ENCODE data around the gene EMC9. TPM values are rescaled to one million over a fixed set of nuclear protein-coding genes. Genes with fewer than 3 reads are reported as not detected.
"Not testable (repeated sequence)": the region's sequence is repeated elsewhere in the genome, so short reads cannot be mapped to it uniquely, and the experiment has no call there.

Gene EMC9
- total RNA-seq, 2 experiments from 2014 or later: 45.0 to 51.7 TPM

DNA sequence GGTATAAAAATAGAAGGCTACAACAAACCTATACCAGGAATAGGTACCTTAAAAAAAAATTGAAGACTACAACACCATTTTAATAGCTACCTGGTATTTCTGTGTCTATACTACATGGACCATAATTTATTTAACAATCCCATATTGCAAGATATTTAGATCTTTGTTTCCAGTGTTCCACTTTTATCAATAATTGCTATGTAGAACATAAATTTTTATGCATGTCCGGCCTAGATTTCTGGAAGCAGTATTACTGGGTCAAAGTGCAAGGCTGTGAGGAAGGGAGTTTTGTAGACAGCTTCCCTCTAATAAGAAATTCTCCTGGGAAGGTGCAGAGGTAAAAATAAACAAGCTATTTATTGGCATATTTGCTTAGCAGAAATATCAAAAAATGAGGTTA is 30.9 kb downstream of the EMC9 start:
- no peak for DNase-seq
- CTCF ChIA-PET: interaction anchor here (0.8 to 9.8 kb wide), 10 partner anchors 16 to 321 kb away, joined by 3 to 254 read pairs (median 5); partner anchors contain the start of genes EMC9, IRF9, PCK2 and PSME1
- Mint-ChIP-seq H3K4me1 (peaks cover 47% of the 10 kb centered on the region), H3K27me3 (no peaks in the 10 kb centered on the region), H3K9me3 (no peaks in the 10 kb centered on the region), H3K27ac (no peak overlapping the region), H3K4me3 (no peak overlapping the region), H3K36me3 (ENCODE audit: low read depth) (peaks cover 4% of the 10 kb centered on the region)
- POLR2A ChIA-PET: interaction anchor here (0.7 to 8.2 kb wide), 10 partner anchors 15 to 58 kb away, joined by 3 to 149 read pairs (median 6); partner anchors contain the start of genes EMC9, IRF9, PCK2 and PSME1

DNA sequence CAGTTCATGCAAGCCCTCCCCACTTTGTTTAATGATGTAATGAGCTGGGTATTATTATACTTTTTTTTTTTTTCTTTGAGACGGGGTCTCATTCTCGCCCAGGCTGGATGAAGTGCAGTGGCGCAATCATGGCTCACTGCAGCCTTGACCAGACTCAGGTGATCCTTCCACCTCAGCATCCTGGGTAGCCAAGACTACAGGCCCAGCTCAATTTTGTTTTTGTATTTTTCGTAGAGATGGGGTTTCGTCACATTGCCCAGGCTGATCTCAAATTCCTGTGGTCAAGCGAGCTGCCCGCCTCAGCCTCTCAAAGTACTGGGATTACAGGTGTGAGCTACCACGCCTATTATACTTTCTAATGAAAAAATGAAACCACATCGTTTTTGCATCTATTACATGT is 31.3 kb downstream of the EMC9 start:
- no peak overlapping the region for H3K27ac Mint-ChIP-seq

DNA sequence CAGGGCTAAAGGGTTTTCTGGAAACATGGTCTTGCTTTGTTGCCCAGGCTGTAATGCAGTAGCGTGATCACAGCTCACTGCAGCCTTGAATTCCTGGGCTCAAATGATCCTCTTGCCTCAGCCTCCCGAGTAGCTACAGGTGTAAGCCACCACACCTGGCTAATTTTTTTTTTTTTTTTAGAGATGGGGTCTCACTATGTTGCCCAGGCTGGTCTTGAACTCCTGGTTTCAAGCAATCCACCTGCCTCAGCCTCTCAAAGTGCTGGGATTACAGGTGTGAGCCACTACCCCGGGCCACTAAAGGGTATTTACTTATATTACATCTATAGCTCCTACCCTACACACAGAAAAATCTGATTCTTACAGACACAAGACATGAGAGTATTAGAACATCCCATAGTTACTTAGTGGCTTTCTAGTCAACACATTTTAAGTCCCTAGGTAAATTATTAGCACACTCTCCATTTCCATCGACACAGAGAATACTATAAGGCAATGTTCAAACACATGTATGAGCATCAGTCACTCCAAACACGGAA is 33.0 kb downstream of the EMC9 start:
- CTCF ChIA-PET: interaction anchor here (0.6 to 9.8 kb wide), 36 partner anchors 10 to 476 kb away, joined by 3 to 254 read pairs (median 5); partner anchors contain the start of genes CARMIL3, CIDEB, EMC9 and IRF9
- Mint-ChIP-seq H3K4me3 (peak overlapping the region; percentile 8), H3K27me3 (no peaks in the 10 kb centered on the region), H3K4me1 (peaks cover 43% of the 10 kb centered on the region), H3K36me3 (ENCODE audit: low read depth) (peaks cover 18% of the 10 kb centered on the region), H3K27ac (peak overlapping the region; percentile 98), H3K9me3 (no peaks in the 10 kb centered on the region)
- no peak for DNase-seq
- POLR2A ChIA-PET: interaction anchor here (0.5 to 8.2 kb wide), 20 partner anchors 8 to 566 kb away, joined by 3 to 149 read pairs (median 7); partner anchors contain the start of genes CARMIL3, CHMP4A, EMC9 and IRF9

More for the DNA sequence above, 31.3 kb downstream of the EMC9 start:
- DNase-seq: no peak
- Mint-ChIP-seq H3K9me3 (no peaks in the 10 kb centered on the region), H3K4me1 (peaks cover 43% of the 10 kb centered on the region), H3K36me3 (ENCODE audit: low read depth) (peaks cover 3% of the 10 kb centered on the region), H3K4me3 (no peak overlapping the region), H3K27me3 (no peaks in the 10 kb centered on the region)
- CTCF ChIA-PET: interaction anchor here (0.8 to 9.8 kb wide), 11 partner anchors 16 to 321 kb away, joined by 3 to 254 read pairs (median 5); partner anchors contain the start of genes EMC9, IRF9, PCK2 and PSME1
- POLR2A ChIA-PET: interaction anchor here (0.6 to 8.2 kb wide), 12 partner anchors 14 to 1608 kb away, joined by 3 to 149 read pairs (median 4); partner anchors contain the start of genes EMC9, IRF9, PCK2 and PSME1

DNA sequence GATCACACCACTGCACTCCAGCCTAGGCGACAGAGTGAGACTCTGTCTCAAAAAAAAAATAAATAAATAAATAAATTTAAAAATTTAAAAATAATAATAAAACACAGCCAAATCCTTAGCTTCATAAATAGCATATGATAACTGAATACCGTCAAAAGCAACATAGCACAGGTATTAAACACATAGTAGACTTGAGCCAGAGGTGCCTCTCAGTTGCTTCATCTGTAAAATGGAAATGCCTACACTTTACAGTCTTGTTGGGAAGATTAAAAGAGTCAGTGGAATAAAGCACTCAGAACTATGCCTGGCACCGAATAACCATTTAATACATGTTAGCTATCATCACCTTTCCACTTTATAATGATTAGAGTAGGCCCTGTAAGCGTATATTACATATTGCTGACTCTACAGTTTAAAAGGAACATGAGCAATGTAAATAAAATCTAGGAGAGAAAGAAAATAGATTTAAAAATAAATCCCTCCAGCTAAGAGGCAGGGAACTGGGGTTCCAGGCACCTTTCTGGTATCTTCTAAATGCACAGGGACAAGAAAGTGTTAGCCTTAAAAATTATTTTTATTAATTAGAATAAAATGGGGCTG is 34.6 kb downstream of the EMC9 start:
- POLR2A ChIA-PET: interaction anchor here (1.2 to 8.2 kb wide), 10 partner anchors 11 to 54 kb away, joined by 3 to 149 read pairs (median 10); partner anchors contain the start of genes EMC9, IRF9, PCK2 and PSME1
- Mint-ChIP-seq H3K36me3 (ENCODE audit: low read depth) (peaks cover 31% of the 10 kb centered on the region), H3K4me1 (peaks cover 43% of the 10 kb centered on the region), H3K27me3 (no peaks in the 10 kb centered on the region), H3K27ac (no peak overlapping the region), H3K4me3 (no peak overlapping the region), H3K9me3 (no peaks in the 10 kb centered on the region)
- CTCF ChIA-PET: interaction anchor here (1.1 to 9.8 kb wide), 6 partner anchors 13 to 99 kb away, joined by 3 to 254 read pairs (median 15); partner anchors contain the start of genes IRF9 and PCK2
- no peak for DNase-seq

DNA sequence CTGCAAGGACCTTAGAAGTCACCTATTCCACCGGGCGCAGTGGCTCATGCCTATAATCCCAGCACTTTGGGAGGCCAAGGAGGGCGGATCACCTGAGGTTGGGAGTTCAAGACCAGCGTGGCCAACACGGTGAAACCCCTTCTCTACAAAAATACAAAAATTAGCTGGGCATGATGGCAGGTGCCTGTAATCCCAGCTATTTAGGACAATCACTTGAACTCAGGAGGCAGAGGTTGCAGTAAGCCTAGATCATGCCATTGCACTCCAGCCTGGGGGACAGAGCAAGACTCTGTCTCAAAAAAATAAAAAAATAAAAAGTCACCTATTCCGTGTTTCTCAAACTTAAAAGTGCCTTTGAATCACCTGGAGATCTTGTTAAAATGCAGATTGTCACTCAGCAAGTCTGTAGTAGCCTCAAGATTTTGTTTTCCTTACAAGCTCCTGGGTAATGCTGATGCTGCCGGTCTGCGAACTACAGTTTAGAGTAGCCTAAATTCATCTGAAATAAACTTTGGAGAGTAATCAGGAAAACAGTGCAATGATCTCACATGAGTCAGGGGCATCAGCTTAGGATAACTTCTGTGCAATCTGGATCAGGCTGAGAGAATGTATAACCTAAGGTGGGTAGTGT is 35.7 kb downstream of the EMC9 start:
- ChIA-PET CTCF (interaction anchor here (1.1 to 9.8 kb wide), 4 partner anchors 12 to 98 kb away, joined by 3 to 254 read pairs (median 86); partner anchors contain the start of genes IRF9 and PCK2), POLR2A (interaction anchor here (1.2 to 8.2 kb wide), 7 partner anchors 8 to 55 kb away, joined by 3 to 149 read pairs (median 15); partner anchors contain the start of genes DCAF11, EMC9, IRF9 and NRL)
- H3K27ac Mint-ChIP-seq, H3K4me3 Mint-ChIP-seq, H3K27me3 Mint-ChIP-seq, DNase-seq, H3K9me3 Mint-ChIP-seq: not testable (repeated sequence)
- Mint-ChIP-seq H3K4me1 (peaks cover 38% of the 10 kb centered on the region), H3K36me3 (ENCODE audit: low read depth) (peaks cover 36% of the 10 kb centered on the region)

DNA sequence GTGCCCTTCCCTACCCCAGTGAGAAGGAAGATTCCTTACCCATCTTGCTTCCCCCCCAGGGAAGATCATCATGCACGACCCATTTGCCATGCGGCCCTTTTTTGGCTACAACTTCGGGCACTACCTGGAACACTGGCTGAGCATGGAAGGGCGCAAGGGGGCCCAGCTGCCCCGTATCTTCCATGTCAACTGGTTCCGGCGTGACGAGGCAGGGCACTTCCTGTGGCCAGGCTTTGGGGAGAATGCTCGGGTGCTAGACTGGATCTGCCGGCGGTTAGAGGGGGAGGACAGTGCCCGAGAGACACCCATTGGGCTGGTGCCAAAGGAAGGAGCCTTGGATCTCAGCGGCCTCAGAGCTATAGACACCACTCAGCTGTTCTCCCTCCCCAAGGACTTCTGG is 37.9 kb downstream of the EMC9 start:
- Mint-ChIP-seq H3K4me1 (peaks cover 24% of the 10 kb centered on the region), H3K9me3 (no peaks in the 10 kb centered on the region), H3K27me3 (no peaks in the 10 kb centered on the region), H3K4me3 (no peak overlapping the region), H3K27ac (no peak overlapping the region), H3K36me3 (ENCODE audit: low read depth) (peaks cover 56% of the 10 kb centered on the region)
- ChIA-PET POLR2A (interaction anchor here (1.4 to 8.2 kb wide), 3 partner anchors 8 to 43 kb away, joined by 3 to 149 read pairs (median 15); partner anchors contain the start of genes DCAF11, NRL, PCK2 and PSME2), CTCF (interaction anchor here (9.8 kb wide), 1 partner anchor 10 kb away, joined by 254 read pairs; the partner anchor contains the start of gene PCK2)
- no peak for DNase-seq

DNA sequence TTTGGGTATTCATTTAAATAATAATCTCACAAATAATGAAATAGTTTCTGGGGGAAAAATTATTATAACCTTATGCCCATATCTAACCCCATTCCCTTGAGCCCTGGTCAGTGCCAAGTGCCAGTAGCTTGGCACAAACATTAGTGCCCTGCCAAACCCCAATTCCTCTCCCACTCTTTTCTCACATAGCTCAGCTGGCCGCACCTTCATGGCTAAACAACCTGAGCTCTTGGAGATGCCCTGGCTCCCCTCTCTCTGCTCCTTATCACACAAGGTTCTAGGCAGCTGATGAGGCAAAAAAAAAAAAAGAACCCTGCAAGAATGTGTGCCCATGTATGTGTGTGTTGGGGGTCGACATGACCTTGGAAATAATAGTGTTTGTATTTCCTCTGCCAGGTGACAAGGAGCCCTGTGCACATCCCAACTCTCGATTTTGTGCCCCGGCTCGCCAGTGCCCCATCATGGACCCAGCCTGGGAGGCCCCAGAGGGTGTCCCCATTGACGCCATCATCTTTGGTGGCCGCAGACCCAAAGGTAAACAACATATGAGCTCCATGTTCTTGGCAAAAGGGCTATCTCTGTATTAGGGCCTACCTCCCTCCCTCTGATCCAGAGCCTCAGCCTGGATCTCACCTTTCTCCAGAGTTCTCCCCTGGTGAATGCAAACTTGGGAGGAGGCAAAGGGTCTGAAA is 38.9 kb downstream of the EMC9 start:
- Mint-ChIP-seq H3K4me3 (no peak overlapping the region), H3K27me3 (no peaks in the 10 kb centered on the region), H3K27ac (no peak overlapping the region), H3K36me3 (ENCODE audit: low read depth) (peaks cover 62% of the 10 kb centered on the region), H3K9me3 (no peaks in the 10 kb centered on the region), H3K4me1 (peaks cover 18% of the 10 kb centered on the region)
- ChIA-PET POLR2A (interaction anchor here (1.0 to 2.8 kb wide), 4 partner anchors 12 to 59 kb away, joined by 3 to 15 read pairs (median 4); partner anchors contain the start of genes DCAF11, IRF9, NRL and PSME2), CTCF (interaction anchor here (0.7 to 9.8 kb wide), 3 partner anchors 9 to 17 kb away, joined by 3 to 254 read pairs (median 3); partner anchors contain the start of gene PCK2)
- DNase-seq: no peak

DNA sequence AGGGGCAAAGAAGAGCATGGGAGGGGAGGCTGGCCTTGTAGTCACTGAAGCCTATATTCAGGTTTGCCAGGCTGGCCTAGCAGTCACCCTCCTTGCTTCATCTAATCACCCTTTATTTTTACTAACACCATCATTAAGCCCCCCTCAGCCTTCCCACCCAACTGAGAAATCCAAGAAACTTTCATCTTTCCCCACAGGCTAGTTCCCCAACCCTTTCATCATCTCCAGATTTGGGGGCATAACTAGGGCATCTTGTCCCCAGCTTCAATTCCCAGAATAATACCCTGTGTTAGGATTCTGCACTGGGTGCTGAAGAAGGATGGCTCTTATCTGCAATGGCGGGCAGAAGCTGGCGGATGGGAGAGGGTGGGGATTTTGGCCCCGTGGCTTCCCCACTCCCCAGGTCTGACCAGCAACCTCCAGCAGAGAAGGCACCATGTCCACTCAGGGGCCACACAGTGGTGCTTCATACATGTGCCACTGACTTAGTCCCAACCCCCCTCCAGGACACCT is 40.4 kb downstream of the EMC9 start:
- H3K27ac Mint-ChIP-seq: no peak overlapping the region
- POLR2A ChIA-PET: interaction anchor here (1.5 to 2.8 kb wide), 2 partner anchors 13 to 60 kb away, joined by 4 to 15 read pairs; partner anchors contain the start of genes DCAF11, IRF9 and NRL
- no peaks in the 10 kb centered on the region for H3K27me3 Mint-ChIP-seq

DNA sequence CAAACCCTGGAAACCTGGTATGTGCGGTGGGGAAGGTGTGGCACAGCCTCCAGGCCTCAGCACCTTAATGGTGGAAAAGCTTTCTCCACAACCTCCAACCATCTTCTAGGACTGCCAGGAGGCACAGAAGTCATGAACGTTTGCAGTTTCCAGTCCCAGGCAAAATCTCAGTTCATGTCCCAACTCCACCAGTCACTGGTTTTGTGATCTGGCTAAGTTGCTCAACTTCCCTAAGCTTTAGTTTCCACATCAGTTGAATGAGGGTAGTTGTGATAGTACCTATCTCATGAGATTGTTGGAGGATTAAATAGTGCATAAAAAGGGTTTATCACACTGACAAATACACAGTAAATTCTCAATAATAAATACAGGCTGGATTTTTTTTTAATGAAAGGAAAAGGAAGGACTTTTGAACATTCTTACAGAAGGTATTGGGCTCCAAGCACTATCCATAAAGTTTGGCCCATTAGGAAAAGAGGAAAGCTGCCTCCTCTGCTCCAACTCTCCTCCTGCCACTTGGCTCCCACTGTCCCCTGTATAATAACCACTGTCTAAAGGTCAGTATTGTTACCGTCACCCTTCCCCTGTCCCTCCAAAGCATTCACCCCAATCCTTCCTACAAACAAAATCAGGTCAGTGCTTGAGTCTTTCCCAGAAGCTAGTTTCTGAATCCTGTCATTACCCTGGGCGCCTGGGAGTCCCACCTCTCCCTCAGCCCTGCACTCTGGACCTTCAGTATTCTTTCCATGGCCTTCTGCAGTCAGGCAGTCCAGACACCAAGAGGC is 41.0 kb downstream of the EMC9 start:
- Mint-ChIP-seq H3K9me3 (no peaks in the 10 kb centered on the region), H3K27me3 (no peaks in the 10 kb centered on the region), H3K4me3 (no peak overlapping the region), H3K27ac (no peak overlapping the region), H3K36me3 (ENCODE audit: low read depth) (peaks cover 75% of the 10 kb centered on the region), H3K4me1 (peaks cover 17% of the 10 kb centered on the region)
- ChIA-PET POLR2A (interaction anchor here (0.6 to 1.5 kb wide), 2 partner anchors 8 to 61 kb away, joined by 3 to 4 read pairs; partner anchors contain the start of gene IRF9), CTCF (interaction anchor here (1.5 kb wide), 1 partner anchor 9 kb away, joined by 3 read pairs; no protein-coding TSS in a partner anchor)
- no peak for DNase-seq

More for the DNA sequence above, 40.4 kb downstream of the EMC9 start:
- Mint-ChIP-seq H3K4me3 (no peak overlapping the region), H3K36me3 (ENCODE audit: low read depth) (peaks cover 70% of the 10 kb centered on the region), H3K4me1 (peaks cover 15% of the 10 kb centered on the region), H3K9me3 (no peaks in the 10 kb centered on the region)
- CTCF ChIA-PET: interaction anchor here (1.5 kb wide), 1 partner anchor 10 kb away, joined by 3 read pairs; no protein-coding TSS in a partner anchor
- no peak for DNase-seq

DNA sequence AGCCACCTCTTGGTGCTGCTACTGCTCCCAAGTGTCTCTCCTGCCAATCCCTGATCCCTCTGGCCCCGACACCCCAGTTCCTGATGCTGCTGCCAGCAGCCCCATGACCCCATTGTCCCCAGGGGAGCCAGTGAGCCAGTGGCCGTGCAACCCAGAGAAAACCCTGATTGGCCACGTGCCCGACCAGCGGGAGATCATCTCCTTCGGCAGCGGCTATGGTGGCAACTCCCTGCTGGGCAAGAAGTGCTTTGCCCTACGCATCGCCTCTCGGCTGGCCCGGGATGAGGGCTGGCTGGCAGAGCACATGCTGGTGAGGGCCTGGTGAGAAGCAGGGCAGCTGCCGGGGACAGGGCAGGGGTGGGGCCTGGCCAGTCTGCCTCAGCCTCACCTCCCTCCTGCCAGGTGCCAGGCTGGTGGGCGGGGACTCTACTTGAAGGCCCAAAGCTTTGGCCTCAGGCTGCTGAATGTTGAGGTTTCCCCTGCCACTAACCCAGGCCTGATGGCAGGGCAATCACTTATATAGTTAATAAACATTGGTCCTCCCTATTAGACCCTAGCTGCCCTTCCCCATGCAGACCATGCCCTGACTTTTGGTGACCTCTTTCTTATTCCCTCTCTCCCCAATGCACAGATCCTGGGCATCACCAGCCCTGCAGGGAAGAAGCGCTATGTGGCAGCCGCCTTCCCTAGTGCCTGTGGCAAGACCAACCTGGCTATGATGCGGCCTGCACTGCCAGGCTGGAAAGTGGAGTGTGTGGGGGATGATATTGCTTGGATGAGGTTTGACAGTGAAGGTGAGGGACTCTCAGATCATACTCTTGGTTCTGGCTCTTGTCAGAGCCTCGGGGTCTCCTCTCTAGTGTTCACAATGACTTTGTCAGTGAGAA is 42.2 kb downstream of the EMC9 start:
- CTCF ChIA-PET: interaction anchor here (1.9 to 12.0 kb wide), 2 partner anchors 7 to 41 kb away, joined by 7 to 254 read pairs; no protein-coding TSS in a partner anchor
- H3K4me3 Mint-ChIP-seq: no peak overlapping the region
- peak overlapping the region; percentile 3 for H3K27ac Mint-ChIP-seq
- peaks cover 18% of the 10 kb centered on the region for H3K4me1 Mint-ChIP-seq
- POLR2A ChIA-PET: interaction anchor here (0.6 to 10.0 kb wide), 3 partner anchors 8 to 58 kb away, joined by 3 to 149 read pairs (median 145); partner anchors contain the start of genes DCAF11 and NRL
- H3K36me3 Mint-ChIP-seq (ENCODE audit: low read depth): peaks cover 72% of the 10 kb centered on the region
- DNase-seq: no peak
- no peaks in the 10 kb centered on the region for H3K27me3 Mint-ChIP-seq
- no peaks in the 10 kb centered on the region for H3K9me3 Mint-ChIP-seq

All from activated CD4-positive, alpha-beta memory T cell treated with anti-CD3 and anti-CD28 coated beads, Interleukin-2, amount 10 ng/mL, durations not matched to agents 7 days and 5 days (primary cell).